Adrenal gland (tissue), 5 donors: Measurements from ENCODE around the gene ZYX.

Experiments
- CTCF ChIP-seq, 6 experiments: fragments of 450-650 bp in 4 of 6; fragments of 200-600 bp in 2 of 6; sonication (generic) in 1 of 6; IDR thresholded peaks; 1 replicate in 5 of 6; 2 replicates in 1 of 6; pipeline versions ENCODE4 v1.5.1 to v1.8.0; 2016 to 2021; ENCODE audit warnings: antibody characterized with exemption in 6 of 6, mild to moderate bottlenecking in 2 of 6, moderate library complexity in 1 of 6
- POLR2A ChIP-seq, 2 donors: fragments of 450-650 bp; IDR thresholded peaks; one replicate each; pipeline ENCODE4 v1.6.1; 2017; ENCODE audit warnings: antibody characterized with exemption in 2 of 2, mild to moderate bottlenecking in 2 of 2, moderate library complexity in 1 of 2
- donor health status: DM: no; HTN: no; CAD: no.

- TF ChIP-seq CTCF (IDR thresholded peaks at IDR 0.05) (no peak), POLR2A (IDR thresholded peaks at IDR 0.05) (no peak)
Observed at GRCh38 chr7:143415742-143416397, 34.7 kb downstream of the ZYX start.
